CD4-positive, alpha-beta memory T cell (primary cell): Measurements from ENCODE around the gene GNG7. TPM values are rescaled to one million over a fixed set of nuclear protein-coding genes. Genes with fewer than 3 reads are reported as not detected.

Experiments
- CTCF ChIA-PET: fragments of 350-600 bp; sonication (Branson Sonifier 250); formaldehyde crosslinking; loops from one replicate; lab custom pipeline; 2021; ENCODE audit warnings: inconsistent platforms; ENCODE audit not compliant: partially characterized antibody; lab: Charles Lee
- POLR2A ChIA-PET: fragments of 350-600 bp; sonication (Branson Sonifier 250); formaldehyde crosslinking; loops from one replicate; lab custom pipeline; 2021; ENCODE audit not compliant: partially characterized antibody; lab: Charles Lee
- DNase-seq, 5 donors: peaks; one replicate each; pipeline versions ENCODE4 v3.0.0 to v3.0.0-alpha.2; 2020 to 2022; ENCODE audit warnings: mixed read lengths in 1 of 5
- H3K27ac ChIP-seq: one replicate; pipeline ENCODE4 v1.7.0; 2013; ENCODE audit warnings: low read depth, low read length
- H3K27me3 ChIP-seq: 2 replicates; pipeline ENCODE4 v1.7.0; 2013; ENCODE audit warnings: mild to moderate bottlenecking, low read length, moderate library complexity; ENCODE audit not compliant: insufficient read depth
- H3K36me3 ChIP-seq: 2 replicates; pipeline ENCODE4 v1.7.0; 2013; ENCODE audit warnings: mild to moderate bottlenecking, low read length, moderate library complexity; ENCODE audit not compliant: insufficient read depth
- H3K4me1 ChIP-seq: 2 replicates; pipeline ENCODE4 v1.7.0; 2013; ENCODE audit warnings: mild to moderate bottlenecking, low read length, moderate library complexity; ENCODE audit not compliant: insufficient read depth
- H3K4me3 ChIP-seq, 2 donors: one replicate each; pipeline ENCODE4 v1.7.0; 2013; ENCODE audit warnings: low read length in 2 of 2, mild to moderate bottlenecking in 1 of 2
- H3K9me3 ChIP-seq, 2 donors: one replicate each; pipeline ENCODE4 v1.7.0; 2013; ENCODE audit warnings: low read length in 2 of 2, control low read depth in 1 of 2; ENCODE audit not compliant: control insufficient read depth in 1 of 2
- H3K27ac Mint-ChIP-seq, 7 donors: one replicate each; pipeline ENCODE4 v1.8.0; 2020 to 2021; ENCODE audit warnings: mixed read lengths in 7 of 7, mild to moderate bottlenecking in 6 of 7, inconsistent platforms in 3 of 7, moderate library complexity in 3 of 7
- H3K27me3 Mint-ChIP-seq, 2 donors: one replicate each; pipeline ENCODE4 v1.8.0; 2020 to 2021; ENCODE audit warnings: mixed read lengths in 2 of 2
- H3K36me3 Mint-ChIP-seq, 2 donors: one replicate each; pipeline ENCODE4 v1.8.0; 2020 to 2021; ENCODE audit warnings: mixed read lengths in 2 of 2, inconsistent platforms in 1 of 2, mild to moderate bottlenecking in 1 of 2
- H3K4me1 Mint-ChIP-seq, 4 donors: one replicate each; pipeline ENCODE4 v1.8.0; 2020 to 2021; ENCODE audit warnings: mixed read lengths in 4 of 4, mild to moderate bottlenecking in 1 of 4
- H3K4me3 Mint-ChIP-seq, 8 donors: one replicate each; pipeline ENCODE4 v1.8.0; 2020 to 2021; ENCODE audit warnings: mixed read lengths in 8 of 8, mild to moderate bottlenecking in 7 of 8, moderate library complexity in 6 of 8, inconsistent platforms in 3 of 8
- H3K9me3 Mint-ChIP-seq, 8 donors: one replicate each; pipeline ENCODE4 v1.8.0; 2020 to 2021; ENCODE audit warnings: mixed read lengths in 8 of 8, mild to moderate bottlenecking in 5 of 8, inconsistent platforms in 3 of 8, moderate library complexity in 1 of 8
- intact Hi-C: fragments of 100-400 bp; cut with micrococcal nuclease; formaldehyde crosslinking; loops from one replicate; pipeline ENCODE4 v1.15.1; 2023
- polyA plus RNA-seq, 2 donors: library from polyadenylated mRNA; unstranded; fragments of 300-500 nt; fragmentation: Illumina TruSeq; gene quantifications; one replicate each; pipeline ENCODE4 v1.2.3, GENCODE V29; 2021
- total RNA-seq, 2 experiments: library from RNA; stranded (reverse); gene quantifications; one replicate each; pipeline ENCODE4 v1.2.3, GENCODE V29; 2021

Gene GNG7
- total and polyA plus RNA-seq, 4 experiments from 2014 or later = 1.9 to 4.2 (median 3.2) TPM

DNA sequence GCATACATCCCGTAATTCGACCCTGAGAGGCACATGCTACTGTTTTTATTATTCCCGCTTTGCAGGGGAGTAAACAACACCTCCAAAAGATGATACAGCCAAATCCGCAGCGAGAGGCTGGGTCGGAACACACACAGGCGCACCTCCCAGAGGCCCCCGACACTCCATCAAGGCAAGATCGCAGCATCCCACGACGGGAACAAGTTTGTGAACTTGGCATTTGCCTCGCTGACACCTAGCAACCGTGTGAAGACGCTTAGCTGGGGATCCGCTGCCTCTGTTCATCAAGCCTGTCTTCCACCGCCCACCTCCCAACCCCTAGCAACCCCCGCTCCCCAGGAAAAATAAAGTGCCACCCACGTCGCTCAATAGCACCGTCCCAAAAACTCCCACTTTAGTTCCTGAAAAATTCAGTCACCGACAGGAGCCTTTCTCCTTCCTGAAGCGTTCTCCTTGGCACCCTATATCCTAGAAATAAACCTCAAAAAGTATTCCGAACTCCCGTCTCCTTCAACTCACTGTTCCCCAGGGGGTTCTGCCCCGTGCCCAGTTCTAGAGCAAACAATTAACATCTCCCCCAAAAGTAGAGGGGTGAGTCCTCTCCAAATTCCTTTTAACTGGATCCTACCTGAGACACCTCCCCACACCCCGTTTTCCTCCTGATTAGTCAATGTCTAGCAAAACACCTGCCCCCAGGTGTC is 1.7 kb downstream of the GNG7 start:
- ChIA-PET CTCF (interaction anchor here (1.2 to 1.8 kb wide), 2 partner anchors 187 to 251 kb away, joined by 3 to 4 read pairs; no protein-coding TSS in a partner anchor), POLR2A (no interaction called here)
- peaks cover 0 to 1% of the 10 kb centered on the region in 2 donors for H3K27me3 Mint-ChIP-seq
- H3K4me3 Mint-ChIP-seq = peak overlapping the region in 7 of 8 donors; percentile 11 to 80 (median 76)
- H3K36me3 ChIP-seq = no peaks in the 10 kb centered on the region
- intact Hi-C loops = no loop called here
- H3K36me3 Mint-ChIP-seq = no peaks in the 10 kb centered on the region
- H3K9me3 Mint-ChIP-seq = no peaks in the 10 kb centered on the region
- H3K4me1 ChIP-seq = peaks cover 5% of the 10 kb centered on the region
- no peaks in the 10 kb centered on the region for H3K9me3 ChIP-seq
- H3K27ac Mint-ChIP-seq = peak overlapping the region in 4 of 7 donors; percentile 27 to 70 (median 57)
- peaks cover 20 to 38% (median 27%) of the 10 kb centered on the region in 4 donors for H3K4me1 Mint-ChIP-seq
- no peak overlapping the region for H3K4me3 ChIP-seq
- no peaks in the 10 kb centered on the region for H3K27me3 ChIP-seq
- DNase-seq = no peak
- H3K27ac ChIP-seq = no peak overlapping the region

DNA sequence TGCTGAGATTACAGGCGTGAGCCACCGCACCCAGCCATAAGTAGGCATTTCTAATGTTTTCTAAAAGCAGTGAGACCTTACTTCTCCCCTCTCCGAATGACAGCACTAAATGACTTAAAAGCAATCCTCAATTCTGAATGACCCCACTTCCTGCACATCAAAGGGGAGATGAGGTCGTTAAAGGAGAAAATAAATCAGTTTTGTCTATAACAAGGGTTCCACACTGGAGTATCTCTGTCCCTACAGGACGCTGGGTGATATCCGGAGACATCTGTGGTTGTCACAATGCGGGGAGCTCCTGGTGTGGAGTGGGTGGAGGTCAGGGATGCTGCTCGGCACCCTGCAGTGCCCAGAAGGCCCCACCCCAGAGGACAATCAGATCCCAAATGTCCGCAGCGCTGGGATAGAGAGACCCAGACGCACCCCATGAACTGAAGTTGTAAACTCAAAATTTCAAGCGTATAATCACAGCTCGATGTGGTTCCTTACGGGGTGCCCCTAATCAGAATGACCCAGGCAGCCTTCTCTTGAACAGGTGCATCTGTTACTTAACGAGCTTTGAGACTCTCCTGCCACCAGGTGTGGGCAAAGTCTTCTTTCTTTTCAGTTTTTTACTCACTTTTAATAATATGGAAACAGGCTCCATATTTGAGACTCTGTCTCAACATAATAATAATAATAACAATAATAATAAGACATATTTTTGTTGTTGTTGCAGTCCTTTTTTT is 2.9 kb downstream of the GNG7 start:
- Histone ChIP-seq H3K27ac (no peak overlapping the region), H3K9me3 (no peaks in the 10 kb centered on the region), H3K4me1 (peaks cover 5% of the 10 kb centered on the region), H3K36me3 (no peaks in the 10 kb centered on the region), H3K27me3 (no peaks in the 10 kb centered on the region), H3K4me3 (no peak overlapping the region)
- Mint-ChIP-seq H3K27ac (peak overlapping the region in 4 of 7 donors; percentile 1 to 70 (median 24)), H3K4me3 (peak overlapping the region in 2 of 8 donors; percentile 18 to 49), H3K27me3 (peaks cover 0 to 1% of the 10 kb centered on the region in 2 donors), H3K4me1 (peaks cover 20 to 38% (median 30%) of the 10 kb centered on the region in 4 donors), H3K36me3 (no peaks in the 10 kb centered on the region), H3K9me3 (no peaks in the 10 kb centered on the region)
- DNase-seq = no peak
- intact Hi-C loops = no loop called here
- CTCF ChIA-PET = interaction anchor here (1.2 to 1.8 kb wide), 2 partner anchors 188 to 252 kb away, joined by 3 to 4 read pairs; no protein-coding TSS in a partner anchor
- POLR2A ChIA-PET = interaction anchor here (0.7 kb wide), 1 partner anchor 23 kb away, joined by 3 read pairs; no protein-coding TSS in a partner anchor

DNA sequence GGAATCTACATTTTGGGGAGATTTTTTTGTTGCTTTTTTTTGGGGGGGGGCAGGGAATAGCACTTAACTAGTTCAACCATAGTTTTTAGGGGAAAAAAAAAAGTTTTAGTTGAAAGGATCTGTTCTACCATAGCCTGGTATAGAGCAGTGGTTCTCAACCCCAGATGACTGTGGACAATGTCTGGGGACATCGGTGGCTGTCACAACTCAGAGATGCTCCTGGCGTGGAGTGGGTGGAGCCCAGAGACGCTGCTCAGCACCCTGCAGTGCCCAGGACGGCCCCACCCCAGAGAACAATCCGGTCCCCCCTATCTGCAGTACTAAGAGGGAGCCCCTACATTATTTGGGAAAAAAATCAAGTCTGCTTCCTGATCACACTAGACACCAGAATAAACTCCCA is 8.3 kb downstream of the GNG7 start:
- H3K27ac ChIP-seq = no peak overlapping the region
- Mint-ChIP-seq H3K9me3 (no peaks in the 10 kb centered on the region), H3K36me3 (no peaks in the 10 kb centered on the region), H3K4me1 (peaks cover 6 to 14% (median 7%) of the 10 kb centered on the region in 4 donors), H3K27ac (no peak overlapping the region), H3K27me3 (peaks cover 0 to 1% of the 10 kb centered on the region in 2 donors), H3K4me3 (no peak overlapping the region)
- no peaks in the 10 kb centered on the region for H3K27me3 ChIP-seq
- H3K36me3 ChIP-seq = no peaks in the 10 kb centered on the region
- H3K4me1 ChIP-seq = no peaks in the 10 kb centered on the region
- DNase-seq = no peak
- ChIA-PET CTCF (no interaction called here), POLR2A (no interaction called here)
- intact Hi-C loops = no loop called here
- H3K4me3 ChIP-seq = no peak overlapping the region
- no peaks in the 10 kb centered on the region for H3K9me3 ChIP-seq

DNA sequence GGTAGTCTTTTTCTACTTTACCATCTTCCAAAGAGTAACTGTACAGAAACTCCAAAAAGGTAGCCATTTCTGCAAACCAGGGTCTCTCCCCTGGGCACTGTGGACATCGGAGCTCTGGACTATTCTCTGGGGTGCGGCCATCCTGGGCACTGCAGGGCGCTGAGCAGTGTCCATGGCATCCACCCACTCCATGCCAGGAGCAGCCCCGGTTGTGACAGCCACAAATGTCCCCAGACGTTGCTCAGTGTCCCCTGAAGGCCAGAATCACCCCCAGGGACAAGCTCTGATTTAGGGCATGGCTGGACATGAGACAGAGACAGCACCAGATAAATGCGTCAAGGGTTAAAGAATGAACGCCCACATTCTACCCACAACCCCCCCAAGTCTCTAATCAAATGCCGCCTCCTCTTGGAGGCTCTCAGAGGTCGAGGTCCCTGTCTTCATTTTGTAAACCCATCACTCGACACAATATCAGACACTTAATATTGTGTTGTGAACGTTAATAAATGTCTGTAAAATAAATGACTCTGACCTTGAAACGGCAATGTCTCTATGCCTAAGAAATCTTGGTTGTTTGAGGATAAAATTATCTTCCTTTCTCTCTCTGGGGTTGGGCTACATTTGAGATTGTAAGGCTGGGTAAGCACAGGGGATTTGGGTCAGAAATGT is 8.9 kb downstream of the GNG7 start:
- no peaks in the 10 kb centered on the region for H3K36me3 ChIP-seq
- intact Hi-C loops = no loop called here
- peaks cover 2 to 8% (median 3%) of the 10 kb centered on the region in 4 donors for H3K4me1 Mint-ChIP-seq
- H3K4me3 ChIP-seq = no peak overlapping the region
- ChIA-PET CTCF (no interaction called here), POLR2A (no interaction called here)
- H3K27me3 ChIP-seq = no peaks in the 10 kb centered on the region
- no peaks in the 10 kb centered on the region for H3K36me3 Mint-ChIP-seq
- no peak overlapping the region for H3K27ac ChIP-seq
- H3K9me3 ChIP-seq = no peaks in the 10 kb centered on the region
- H3K4me1 ChIP-seq = no peaks in the 10 kb centered on the region
- H3K9me3 Mint-ChIP-seq = no peaks in the 10 kb centered on the region
- H3K27ac Mint-ChIP-seq = no peak overlapping the region
- peaks cover 0 to 1% of the 10 kb centered on the region in 2 donors for H3K27me3 Mint-ChIP-seq
- no peak for DNase-seq
- no peak overlapping the region for H3K4me3 Mint-ChIP-seq

DNA sequence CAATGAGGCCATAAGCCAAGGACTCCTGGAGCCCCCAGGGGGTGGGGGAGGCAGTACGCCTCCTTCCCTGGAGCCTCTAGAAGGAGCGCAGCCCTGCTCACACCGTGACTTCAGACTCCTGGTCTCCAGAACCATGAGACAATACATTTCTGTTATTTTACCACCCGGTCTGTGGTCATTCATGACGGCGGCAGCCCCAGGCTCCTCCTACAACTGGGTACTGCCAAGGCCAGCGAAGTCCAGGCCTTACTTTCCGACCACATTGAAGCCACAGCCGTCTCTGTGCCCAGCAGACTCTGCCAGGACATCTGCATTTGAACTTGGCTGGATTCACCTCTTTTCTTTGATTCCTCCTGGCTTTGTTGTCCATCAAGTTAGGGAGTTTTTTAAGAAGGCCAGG is 10.5 kb downstream of the GNG7 start:
- no peaks in the 10 kb centered on the region for H3K27me3 Mint-ChIP-seq
- H3K9me3 Mint-ChIP-seq = no peaks in the 10 kb centered on the region
- CTCF ChIA-PET = no interaction called here

DNA sequence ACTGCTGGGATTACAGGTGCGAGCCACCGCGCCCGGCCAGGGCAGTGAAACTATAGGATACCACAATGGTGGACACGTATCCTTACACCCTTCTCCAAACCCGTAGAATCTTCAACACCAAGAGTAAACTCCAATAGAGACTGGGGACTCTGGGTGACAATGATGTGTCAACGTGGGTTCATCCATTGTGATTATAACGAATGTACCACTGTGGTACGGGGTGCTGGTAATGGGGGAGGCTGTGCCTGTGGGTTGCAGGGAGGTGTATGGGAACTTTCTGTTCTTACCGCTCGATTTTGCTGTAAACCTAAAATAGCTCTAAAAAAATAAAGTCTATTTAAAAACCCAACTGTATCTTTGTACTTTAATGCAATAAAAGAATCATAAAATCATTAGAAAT is 11.6 kb downstream of the GNG7 start:
- intact Hi-C loops = no loop called here
- Mint-ChIP-seq H3K4me3 (no peak overlapping the region), H3K27me3 (no peaks in the 10 kb centered on the region), H3K36me3 (no peaks in the 10 kb centered on the region), H3K4me1 (peaks cover 0 to 6% (median 0%) of the 10 kb centered on the region in 4 donors), H3K27ac (no peak overlapping the region), H3K9me3 (no peaks in the 10 kb centered on the region)
- ChIA-PET CTCF (interaction anchor here (1.2 kb wide), 1 partner anchor 43 kb away, joined by 3 read pairs; no protein-coding TSS in a partner anchor), POLR2A (no interaction called here)
- Histone ChIP-seq H3K9me3 (no peaks in the 10 kb centered on the region), H3K27ac (no peak overlapping the region), H3K27me3 (no peaks in the 10 kb centered on the region), H3K36me3 (no peaks in the 10 kb centered on the region), H3K4me3 (no peak overlapping the region), H3K4me1 (no peaks in the 10 kb centered on the region)
- no peak for DNase-seq

More for the DNA sequence above, 10.5 kb downstream of the GNG7 start:
- Mint-ChIP-seq H3K27ac (no peak overlapping the region), H3K36me3 (no peaks in the 10 kb centered on the region), H3K4me1 (peaks cover 0 to 6% (median 0%) of the 10 kb centered on the region in 4 donors), H3K4me3 (no peak overlapping the region)
- no peaks in the 10 kb centered on the region for H3K27me3 ChIP-seq
- no peaks in the 10 kb centered on the region for H3K4me1 ChIP-seq
- POLR2A ChIA-PET = no interaction called here
- H3K36me3 ChIP-seq = no peaks in the 10 kb centered on the region
- H3K27ac ChIP-seq = no peak overlapping the region
- H3K4me3 ChIP-seq = no peak overlapping the region
- intact Hi-C loops = no loop called here
- no peaks in the 10 kb centered on the region for H3K9me3 ChIP-seq
- no peak for DNase-seq

DNA sequence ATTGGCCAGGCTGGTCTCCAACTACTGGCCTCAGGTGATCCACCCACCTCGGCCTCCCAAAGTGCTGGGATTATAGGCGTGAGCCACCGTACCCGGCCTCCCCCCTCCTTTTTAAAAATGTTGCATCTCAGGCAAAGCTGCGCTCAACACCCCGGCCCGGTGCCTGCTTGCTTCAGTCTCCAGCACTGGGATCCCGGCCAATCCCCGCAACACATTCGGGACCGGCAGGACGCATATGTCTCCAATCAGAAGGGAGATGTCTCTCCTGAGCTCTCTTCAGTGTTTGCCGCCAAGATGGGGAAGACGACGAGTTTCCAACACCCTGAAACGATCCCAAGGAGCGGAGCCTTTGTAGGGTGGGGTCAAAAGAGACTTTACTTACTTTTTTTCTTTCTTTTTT is 16.1 kb downstream of the GNG7 start:
- intact Hi-C loops = no loop called here
- H3K4me3 Mint-ChIP-seq = no peak overlapping the region
- Histone ChIP-seq H3K4me3 (no peak overlapping the region), H3K4me1 (no peaks in the 10 kb centered on the region), H3K9me3 (no peaks in the 10 kb centered on the region), H3K36me3 (no peaks in the 10 kb centered on the region), H3K27me3 (no peaks in the 10 kb centered on the region), H3K27ac (no peak overlapping the region)
- H3K4me1 Mint-ChIP-seq = no peaks in the 10 kb centered on the region
- H3K36me3 Mint-ChIP-seq = peaks cover 0 to 7% of the 10 kb centered on the region in 2 donors
- no peak for DNase-seq
- no peak overlapping the region for H3K27ac Mint-ChIP-seq
- no peaks in the 10 kb centered on the region for H3K27me3 Mint-ChIP-seq
- CTCF ChIA-PET = no interaction called here
- H3K9me3 Mint-ChIP-seq = no peaks in the 10 kb centered on the region
- POLR2A ChIA-PET = no interaction called here
